HUES48 (cell line): ENCODE results near the gene NDST1.

Source experiments
- H3K27ac ChIP-seq: one replicate; pipeline ENCODE4 v1.7.0; 2013; ENCODE audit warnings: low read depth, low read length, inconsistent platforms
- H3K27me3 ChIP-seq: 2 replicates; pipeline ENCODE4 v1.6.1; 2013; ENCODE audit warnings: mild to moderate bottlenecking, low read length; ENCODE audit not compliant: control insufficient read depth, insufficient read depth
- H3K36me3 ChIP-seq: 2 replicates; pipeline ENCODE4 v1.6.1; 2013; ENCODE audit warnings: low read length; ENCODE audit not compliant: control insufficient read depth, insufficient read depth
- H3K4me1 ChIP-seq: 2 replicates; pipeline ENCODE4 v1.6.1; 2013; ENCODE audit warnings: mild to moderate bottlenecking, low read length; ENCODE audit not compliant: control insufficient read depth, insufficient read depth
- H3K4me3 ChIP-seq: 2 replicates; pipeline ENCODE4 v1.5.1; 2013; ENCODE audit warnings: mild to moderate bottlenecking, low read depth, low read length
- H3K9ac ChIP-seq: 2 replicates; pipeline ENCODE4 v1.6.1; 2013; ENCODE audit warnings: mild to moderate bottlenecking, low read depth, low read length, moderate library complexity
- H3K9me3 ChIP-seq: 2 replicates; pipeline ENCODE4 v1.6.1; 2013; ENCODE audit warnings: low read length; ENCODE audit not compliant: control insufficient read depth, insufficient read depth

NDST1 gene

DNA sequence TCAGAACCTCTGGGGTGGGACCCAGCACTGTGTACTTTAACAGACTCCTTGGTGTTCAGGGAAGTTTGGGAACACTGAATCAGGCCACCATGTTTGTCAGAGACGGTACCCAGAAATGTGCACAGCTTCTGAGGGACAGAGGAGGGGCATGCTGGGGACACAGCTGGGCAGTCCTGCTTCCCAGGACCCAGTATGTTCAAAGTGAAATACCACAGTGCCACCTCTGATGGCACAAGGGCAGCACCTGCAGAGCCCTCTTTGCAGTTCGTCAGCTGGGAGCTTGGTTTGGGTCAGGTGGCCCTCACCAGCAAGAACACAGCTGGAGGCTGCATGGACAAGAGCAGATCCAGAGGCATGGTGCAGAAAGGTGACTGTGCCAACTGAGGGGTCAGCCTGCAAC lies 51.2 kb downstream of the NDST1 start:
- Histone ChIP-seq H3K36me3 (peaks cover 27% of the 10 kb centered on the region), H3K4me3 (no peak overlapping the region), H3K9me3 (no peaks in the 10 kb centered on the region), H3K9ac (no peak overlapping the region), H3K27ac (no peak overlapping the region), H3K27me3 (no peaks in the 10 kb centered on the region), H3K4me1 (peaks cover 4% of the 10 kb centered on the region)

DNA sequence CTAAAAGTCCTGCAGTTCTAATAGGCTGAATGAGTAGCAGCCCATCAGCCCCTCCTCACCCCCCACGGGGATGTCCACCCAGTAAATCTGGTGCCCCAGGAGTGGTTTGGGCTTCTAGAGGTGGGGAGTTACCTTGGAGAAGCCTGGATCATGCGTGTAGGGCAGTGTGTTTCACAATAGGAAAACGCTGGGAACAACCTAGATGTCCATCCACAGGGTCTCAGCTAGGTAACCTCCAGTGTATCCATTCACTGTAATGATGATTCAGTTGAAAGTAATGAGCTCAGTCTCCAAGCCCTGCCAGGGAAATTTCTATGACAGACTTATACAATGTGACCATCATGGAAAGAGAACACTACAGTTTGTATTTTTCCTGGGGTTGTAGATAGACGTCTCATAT lies 51.8 kb downstream of the NDST1 start:
- Histone ChIP-seq H3K9me3 (no peaks in the 10 kb centered on the region), H3K4me3 (no peak overlapping the region), H3K27ac (peak overlapping the region; percentile 62), H3K9ac (no peak overlapping the region), H3K4me1 (peaks cover 4% of the 10 kb centered on the region), H3K36me3 (peaks cover 23% of the 10 kb centered on the region), H3K27me3 (no peaks in the 10 kb centered on the region)

DNA sequence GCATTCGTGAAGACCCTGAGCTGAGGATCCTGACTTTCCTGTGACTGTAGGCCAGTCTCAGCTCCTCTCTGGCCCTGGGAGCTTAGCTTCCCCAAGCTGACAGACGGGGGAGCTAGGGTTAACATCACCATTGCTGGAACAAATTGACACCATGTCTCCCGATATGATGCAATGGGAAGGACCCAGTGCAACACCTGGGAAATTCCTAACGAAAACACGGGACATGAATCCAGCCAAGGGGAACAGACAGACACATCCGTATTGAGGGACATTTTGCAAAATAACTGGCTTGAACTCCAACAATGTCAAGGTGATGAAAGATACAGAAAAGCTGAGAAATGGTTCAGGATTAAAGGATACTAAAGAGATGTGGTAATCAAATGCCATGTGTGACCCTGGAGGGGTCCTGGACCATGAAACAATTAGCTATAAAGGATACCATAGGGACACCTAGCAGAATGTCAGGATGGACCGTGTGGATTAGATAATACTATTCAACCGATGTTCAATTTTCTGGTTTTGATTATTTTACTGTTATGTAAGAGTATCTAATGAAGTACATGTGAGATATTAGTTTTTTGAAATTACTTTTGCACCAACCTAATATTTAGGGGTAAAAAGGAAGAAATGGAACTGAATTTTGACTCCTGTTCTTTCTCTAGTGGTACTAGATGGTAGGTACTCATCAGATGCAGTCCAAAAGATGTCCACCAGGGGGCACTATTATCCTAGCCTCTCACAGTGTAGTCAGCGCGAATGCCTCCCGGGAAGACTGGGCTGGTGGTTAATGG lies 52.7 kb downstream of the NDST1 start:
- Histone ChIP-seq H3K4me3 (no peak overlapping the region), H3K36me3 (peaks cover 15% of the 10 kb centered on the region; the same call in 1 of the 2 replicates), H3K27ac (peak overlapping the region; percentile 62), H3K9ac (peak overlapping the region; percentile 34; the same call in 1 of the 2 replicates), H3K4me1 (peaks cover 4% of the 10 kb centered on the region), H3K27me3 (no peaks in the 10 kb centered on the region), H3K9me3 (no peaks in the 10 kb centered on the region)

DNA sequence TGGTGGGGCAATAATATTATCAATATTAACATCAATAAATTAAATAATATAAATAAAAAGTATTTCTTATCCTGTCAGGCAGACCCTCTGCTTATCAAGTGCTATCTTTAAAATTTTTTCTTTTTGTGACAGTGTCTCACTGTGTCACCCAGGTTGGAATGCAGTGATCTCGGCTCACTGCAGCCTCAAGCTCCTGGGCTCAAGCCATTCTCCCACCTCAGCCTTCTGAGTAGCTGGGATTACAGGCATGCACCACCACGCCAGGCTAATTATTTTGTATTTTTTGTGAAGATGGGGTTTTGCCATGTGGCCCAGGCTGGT lies 53.2 kb downstream of the NDST1 start:
- Histone ChIP-seq H3K9ac (no peak overlapping the region), H3K4me1 (peaks cover 4% of the 10 kb centered on the region), H3K36me3 (0 out of 2 replicates have a peak, but pooled peaks cover 10% of the 10 kb centered on the region), H3K9me3 (no peaks in the 10 kb centered on the region), H3K4me3 (no peak overlapping the region), H3K27me3 (no peaks in the 10 kb centered on the region), H3K27ac (no peak overlapping the region)

DNA sequence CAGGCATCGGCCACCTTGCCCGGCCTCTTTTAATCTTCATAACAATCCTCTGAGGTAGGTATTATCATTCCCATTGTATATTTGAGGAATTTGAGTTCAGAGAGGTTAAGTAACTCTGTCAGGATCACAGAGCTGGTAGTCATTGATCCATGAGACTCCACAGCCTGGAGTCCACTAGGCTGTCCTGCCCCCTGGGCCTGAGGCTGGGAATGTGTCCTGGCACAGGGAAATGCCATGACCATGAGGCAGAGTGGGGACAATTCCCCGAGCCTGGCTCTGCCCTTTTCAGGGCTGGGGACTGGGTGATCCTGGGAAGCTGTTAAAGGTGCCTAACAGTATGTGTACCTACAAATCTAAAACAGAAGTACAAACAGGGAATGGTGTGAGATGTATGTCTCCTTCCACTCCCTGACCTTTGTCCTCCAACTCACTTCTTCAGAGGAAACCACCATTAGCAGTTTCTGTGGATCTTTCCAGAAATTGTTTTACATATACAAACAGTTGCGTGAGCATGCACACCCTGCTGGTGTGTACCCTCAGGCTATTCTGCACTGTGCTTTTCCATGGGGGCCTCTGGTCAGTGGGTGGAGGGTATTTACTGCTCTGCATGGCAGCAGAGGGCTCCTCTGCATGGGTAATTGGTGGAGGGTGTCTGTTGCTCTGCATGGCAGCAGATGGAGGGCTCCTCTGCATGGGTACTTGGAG lies 53.8 kb downstream of the NDST1 start:
- Histone ChIP-seq H3K27me3 (no peaks in the 10 kb centered on the region), H3K9me3 (no peaks in the 10 kb centered on the region), H3K4me1 (peaks cover 4% of the 10 kb centered on the region), H3K4me3 (no peak overlapping the region), H3K36me3 (0 out of 2 replicates have a peak, but pooled peaks cover 4% of the 10 kb centered on the region), H3K9ac (no peak overlapping the region), H3K27ac (no peak overlapping the region)

DNA sequence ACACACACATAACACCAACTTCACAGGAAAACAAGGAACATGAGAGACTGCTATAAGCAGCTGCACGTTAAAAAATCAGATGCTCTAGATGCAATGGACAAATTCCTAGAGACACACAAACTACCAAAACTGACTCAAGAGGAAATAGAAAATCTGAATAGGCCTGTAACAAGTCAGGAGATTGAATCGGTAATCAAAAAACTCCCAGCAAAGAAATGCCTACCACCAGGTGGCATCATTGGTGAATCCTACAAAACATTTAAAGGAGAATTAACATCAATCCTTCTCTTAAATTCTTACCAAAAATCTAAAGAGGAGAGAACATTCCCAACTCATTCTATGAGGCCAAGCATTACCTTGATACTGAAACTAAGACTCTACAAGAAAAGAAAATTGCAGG lies 54.9 kb downstream of the NDST1 start:
- no peaks in the 10 kb centered on the region for H3K36me3 ChIP-seq
- no peak overlapping the region for H3K9ac ChIP-seq
- H3K27ac ChIP-seq: no peak overlapping the region
- H3K4me1 ChIP-seq: peaks cover 4% of the 10 kb centered on the region
- no peaks in the 10 kb centered on the region for H3K9me3 ChIP-seq
- no peaks in the 10 kb centered on the region for H3K27me3 ChIP-seq
- H3K4me3 ChIP-seq: no peak overlapping the region

DNA sequence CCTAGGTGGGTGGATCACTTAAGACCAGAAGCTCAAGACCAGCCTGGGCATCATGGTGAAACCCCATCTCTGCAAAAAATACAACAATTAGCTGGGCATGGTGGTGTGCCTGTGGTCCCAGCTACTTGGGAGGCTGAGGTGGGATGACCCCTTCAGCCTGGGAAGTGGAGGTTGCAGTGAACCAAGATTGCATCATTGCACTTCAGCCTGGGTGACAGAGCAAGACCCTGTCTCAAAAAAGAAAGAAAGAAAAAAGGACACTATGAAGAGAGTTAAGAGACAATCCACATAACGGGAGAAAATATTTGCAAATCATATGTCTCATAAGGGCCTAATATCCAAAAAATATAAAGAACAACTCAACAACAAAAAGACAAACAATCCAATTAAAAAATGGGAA lies 57.9 kb downstream of the NDST1 start:
- H3K27me3 ChIP-seq: no peaks in the 10 kb centered on the region
- no peak overlapping the region for H3K4me3 ChIP-seq
- no peaks in the 10 kb centered on the region for H3K36me3 ChIP-seq
- no peaks in the 10 kb centered on the region for H3K9me3 ChIP-seq
- no peak overlapping the region for H3K9ac ChIP-seq
- no peaks in the 10 kb centered on the region for H3K4me1 ChIP-seq
- no peak overlapping the region for H3K27ac ChIP-seq

DNA sequence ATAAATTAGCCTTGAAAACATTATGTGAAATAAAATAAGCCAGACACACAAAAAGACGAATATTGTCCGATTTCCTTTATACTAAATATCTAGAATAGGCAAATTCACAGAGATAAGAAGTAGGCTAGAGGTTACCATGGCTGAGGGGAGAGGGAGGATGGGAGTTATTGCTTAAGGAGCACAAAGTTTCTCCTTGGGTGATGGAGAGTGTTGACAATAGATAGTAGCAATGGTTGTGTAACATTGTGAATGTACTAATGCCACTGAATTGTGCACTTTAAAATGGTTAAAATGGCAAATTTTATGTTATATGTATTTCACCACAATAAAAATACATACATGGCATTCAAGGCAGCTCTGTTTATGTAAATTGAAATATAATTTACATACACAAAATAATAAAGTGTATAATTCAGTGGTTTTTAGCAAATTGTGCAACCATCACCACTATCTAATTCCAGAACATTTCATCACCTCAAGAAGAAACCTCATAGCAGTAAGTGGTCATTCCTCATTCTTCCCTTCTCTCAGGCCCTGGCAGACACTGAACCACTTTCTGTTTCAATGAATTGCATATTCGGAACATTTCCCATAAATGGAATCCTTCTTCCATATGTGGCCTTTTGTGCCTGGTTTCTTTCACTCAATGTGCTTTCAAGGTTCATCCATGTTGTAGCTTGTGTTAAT lies 59.2 kb downstream of the NDST1 start:
- no peak overlapping the region for H3K9ac ChIP-seq
- H3K4me1 ChIP-seq: no peaks in the 10 kb centered on the region
- H3K9me3 ChIP-seq: no peaks in the 10 kb centered on the region
- H3K27me3 ChIP-seq: no peaks in the 10 kb centered on the region
- H3K27ac ChIP-seq: no peak overlapping the region
- H3K36me3 ChIP-seq: no peaks in the 10 kb centered on the region
- no peak overlapping the region for H3K4me3 ChIP-seq

DNA sequence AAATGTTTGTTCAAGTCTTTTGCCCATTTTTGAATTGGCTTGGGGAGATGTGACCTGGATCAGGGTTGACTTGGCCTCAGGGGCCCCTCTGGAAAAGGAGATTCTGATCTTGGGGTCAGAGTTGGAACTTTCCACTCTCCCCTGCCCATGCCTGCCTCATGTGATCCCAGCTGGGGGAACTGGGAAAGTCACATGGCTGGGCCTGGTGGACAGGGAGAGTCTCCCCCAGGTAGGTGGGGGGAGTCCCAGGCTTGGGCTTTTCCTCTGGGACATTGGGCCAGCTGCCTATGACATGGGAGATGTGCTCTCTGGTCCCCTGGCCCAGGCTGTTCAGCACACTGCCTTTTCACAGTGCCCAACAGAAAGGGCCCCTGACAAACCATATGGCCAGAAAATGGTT lies 60.7 kb downstream of the NDST1 start:
- Histone ChIP-seq H3K9ac (no peak overlapping the region), H3K27me3 (no peaks in the 10 kb centered on the region), H3K27ac (no peak overlapping the region), H3K4me3 (no peak overlapping the region), H3K36me3 (no peaks in the 10 kb centered on the region), H3K4me1 (no peaks in the 10 kb centered on the region), H3K9me3 (no peaks in the 10 kb centered on the region)

DNA sequence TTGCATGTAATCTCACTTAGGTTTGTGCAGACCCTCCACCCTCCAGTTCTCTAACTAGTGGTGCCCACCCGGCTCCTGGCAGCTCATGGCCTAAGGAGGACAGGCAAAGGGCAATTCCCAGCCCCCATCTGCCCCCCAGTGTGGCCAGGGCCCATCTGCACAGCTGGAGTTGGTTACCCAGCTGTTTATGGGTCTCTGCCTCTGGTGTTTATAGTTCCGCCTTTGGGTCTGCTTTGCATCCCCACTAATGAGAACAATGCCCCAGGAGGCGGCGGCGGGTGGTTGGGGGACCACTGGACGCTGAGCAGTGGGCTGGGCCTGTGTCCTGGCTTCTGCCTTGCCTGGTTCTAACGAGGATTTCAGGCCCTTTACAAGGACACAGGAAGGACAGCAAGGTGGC lies 62.4 kb downstream of the NDST1 start:
- Histone ChIP-seq H3K4me3 (no peak overlapping the region), H3K36me3 (no peaks in the 10 kb centered on the region), H3K27me3 (no peaks in the 10 kb centered on the region), H3K4me1 (no peaks in the 10 kb centered on the region), H3K9me3 (no peaks in the 10 kb centered on the region), H3K27ac (no peak overlapping the region), H3K9ac (no peak overlapping the region)

DNA sequence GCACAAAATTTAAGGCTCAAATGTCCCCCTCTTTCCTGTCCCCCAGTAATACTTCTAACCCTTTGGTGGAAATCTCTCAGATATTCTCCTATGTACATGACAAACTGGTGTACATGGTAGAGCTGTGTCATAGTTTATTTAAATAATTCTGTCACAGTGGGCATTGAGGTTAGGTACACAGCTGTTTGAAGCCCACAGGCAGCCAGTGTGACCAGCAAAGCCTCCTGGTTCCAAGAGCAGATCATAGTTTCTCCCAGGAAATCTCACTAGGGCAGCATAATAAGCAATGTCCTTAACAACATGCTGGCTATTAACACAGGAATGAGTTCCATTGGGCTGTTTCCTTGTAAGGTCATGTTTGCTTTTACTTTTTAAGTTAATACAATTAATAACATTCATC lies 63.9 kb downstream of the NDST1 start:
- Histone ChIP-seq H3K27me3 (no peaks in the 10 kb centered on the region), H3K9ac (no peak overlapping the region), H3K4me1 (no peaks in the 10 kb centered on the region), H3K9me3 (no peaks in the 10 kb centered on the region), H3K36me3 (no peaks in the 10 kb centered on the region), H3K27ac (no peak overlapping the region), H3K4me3 (no peak overlapping the region)
